ENCODE data around the gene BMP7. TPM values are rescaled to one million over a fixed set of nuclear protein-coding genes. Genes with fewer than 3 reads are reported as not detected.

The BMP7 gene
- polyA plus RNA-seq, 1 experiment = not detected

DNA sequence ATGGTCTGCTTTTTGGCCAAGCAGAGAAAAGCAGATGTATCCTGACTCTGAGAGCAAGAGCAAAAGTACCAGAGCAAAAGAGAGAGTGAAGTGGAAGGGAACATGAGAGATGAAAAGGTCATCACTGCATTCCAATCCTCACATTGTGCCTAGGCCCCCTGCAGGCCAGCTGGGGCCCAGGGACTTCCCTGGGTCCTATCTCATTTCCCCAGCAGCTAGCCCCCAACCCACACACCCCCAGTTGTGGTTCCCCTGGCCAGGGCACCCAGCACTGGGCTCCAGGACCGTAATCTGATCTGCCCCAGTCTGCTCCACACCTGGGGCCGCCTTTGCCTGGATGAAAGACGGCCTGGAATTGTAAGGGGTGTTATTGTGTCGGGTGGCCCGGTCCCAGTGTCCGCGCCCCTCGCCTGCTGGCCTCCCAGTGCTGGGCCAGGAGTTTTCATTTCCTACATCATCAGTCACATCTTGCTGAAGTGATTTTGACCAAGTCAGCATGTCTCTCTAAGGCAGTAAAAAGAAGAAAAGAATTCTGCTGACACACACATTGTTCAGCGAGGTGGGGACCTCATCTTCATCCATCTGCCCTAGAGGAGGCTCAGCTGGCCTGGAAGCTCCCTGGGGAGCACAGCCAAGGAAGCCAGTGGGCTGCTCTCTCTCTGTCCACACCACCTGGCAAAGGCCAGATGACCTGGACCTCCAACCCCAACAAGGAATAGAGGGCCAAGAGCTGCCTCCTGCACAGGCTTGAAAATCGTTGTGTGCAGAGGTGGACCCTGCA is 4.0 kb upstream of the BMP7 start:
- TF ChIP-seq, protein P1, sequence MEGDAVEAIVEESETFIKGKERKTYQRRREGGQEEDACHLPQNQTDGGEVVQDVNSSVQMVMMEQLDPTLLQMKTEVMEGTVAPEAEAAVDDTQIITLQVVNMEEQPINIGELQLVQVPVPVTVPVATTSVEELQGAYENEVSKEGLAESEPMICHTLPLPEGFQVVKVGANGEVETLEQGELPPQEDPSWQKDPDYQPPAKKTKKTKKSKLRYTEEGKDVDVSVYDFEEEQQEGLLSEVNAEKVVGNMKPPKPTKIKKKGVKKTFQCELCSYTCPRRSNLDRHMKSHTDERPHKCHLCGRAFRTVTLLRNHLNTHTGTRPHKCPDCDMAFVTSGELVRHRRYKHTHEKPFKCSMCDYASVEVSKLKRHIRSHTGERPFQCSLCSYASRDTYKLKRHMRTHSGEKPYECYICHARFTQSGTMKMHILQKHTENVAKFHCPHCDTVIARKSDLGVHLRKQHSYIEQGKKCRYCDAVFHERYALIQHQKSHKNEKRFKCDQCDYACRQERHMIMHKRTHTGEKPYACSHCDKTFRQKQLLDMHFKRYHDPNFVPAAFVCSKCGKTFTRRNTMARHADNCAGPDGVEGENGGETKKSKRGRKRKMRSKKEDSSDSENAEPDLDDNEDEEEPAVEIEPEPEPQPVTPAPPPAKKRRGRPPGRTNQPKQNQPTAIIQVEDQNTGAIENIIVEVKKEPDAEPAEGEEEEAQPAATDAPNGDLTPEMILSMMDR (IDR thresholded peaks at IDR 0.05; ENCODE audit: insufficient read depth, low read depth, low read length) = no peak
- no peak for DNase-seq (ENCODE audit: low read depth)
- ChIA-PET POLR2A (no interaction called here), CTCF (no interaction called here)
- Histone ChIP-seq H3K4me3 (ENCODE audit: low read depth, low read length) (no peak overlapping the region), H3K27me3 (ENCODE audit: control insufficient read depth, insufficient read depth, low read length) (peaks cover 15% of the 10 kb centered on the region), H3K36me3 (ENCODE audit: control insufficient read depth, insufficient read depth, low read length) (no peaks in the 10 kb centered on the region)

DNA sequence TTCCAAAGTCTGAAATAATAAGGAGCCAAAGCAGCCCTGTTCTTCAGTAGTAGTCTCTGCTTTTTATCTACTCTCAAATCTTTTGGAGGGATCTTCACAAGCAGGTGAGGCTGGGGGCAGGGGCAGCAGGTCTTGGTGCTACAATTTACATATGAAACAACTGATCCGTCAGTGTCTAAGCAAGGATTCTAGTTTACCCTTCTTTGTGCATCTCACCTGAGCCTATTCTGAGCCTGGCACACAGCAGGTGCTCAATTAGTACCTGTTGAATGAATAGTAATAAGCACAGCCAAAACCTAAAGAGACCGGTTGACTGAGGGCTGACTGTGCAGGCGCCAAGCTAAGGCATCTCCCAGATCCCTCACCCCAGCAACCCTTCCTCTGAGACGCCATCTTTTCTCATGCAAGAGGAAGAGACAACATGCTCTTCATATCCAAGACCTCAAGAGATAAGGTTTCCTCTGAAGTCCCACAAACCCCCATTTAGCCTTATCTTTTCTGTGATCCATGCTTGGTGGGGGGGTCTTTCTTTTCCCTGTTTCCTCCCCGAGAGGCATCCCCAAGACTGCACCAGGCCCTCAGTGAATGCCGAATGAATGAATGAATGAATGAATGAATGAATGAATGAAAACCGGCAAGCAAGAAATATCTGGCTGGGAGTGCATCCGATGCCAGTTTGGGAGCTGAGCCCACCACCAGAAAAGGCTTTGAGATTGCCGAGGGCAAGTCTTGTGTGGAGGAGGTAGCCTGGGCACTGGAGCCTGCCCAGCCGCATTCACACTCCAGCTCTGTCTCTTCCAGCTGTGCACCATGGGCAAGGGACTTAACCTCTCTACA is 2.9 kb upstream of the BMP7 start:
- no peak for DNase-seq (ENCODE audit: low read depth)
- Histone ChIP-seq H3K27me3 (ENCODE audit: control insufficient read depth, insufficient read depth, low read length) (peaks cover 18% of the 10 kb centered on the region), H3K4me3 (ENCODE audit: low read depth, low read length) (no peak overlapping the region), H3K36me3 (ENCODE audit: control insufficient read depth, insufficient read depth, low read length) (no peaks in the 10 kb centered on the region)
- TF ChIP-seq, protein P1 (IDR thresholded peaks at IDR 0.05; ENCODE audit: insufficient read depth, low read depth, low read length) = no peak
- ChIA-PET POLR2A (no interaction called here), CTCF (no interaction called here)

DNA sequence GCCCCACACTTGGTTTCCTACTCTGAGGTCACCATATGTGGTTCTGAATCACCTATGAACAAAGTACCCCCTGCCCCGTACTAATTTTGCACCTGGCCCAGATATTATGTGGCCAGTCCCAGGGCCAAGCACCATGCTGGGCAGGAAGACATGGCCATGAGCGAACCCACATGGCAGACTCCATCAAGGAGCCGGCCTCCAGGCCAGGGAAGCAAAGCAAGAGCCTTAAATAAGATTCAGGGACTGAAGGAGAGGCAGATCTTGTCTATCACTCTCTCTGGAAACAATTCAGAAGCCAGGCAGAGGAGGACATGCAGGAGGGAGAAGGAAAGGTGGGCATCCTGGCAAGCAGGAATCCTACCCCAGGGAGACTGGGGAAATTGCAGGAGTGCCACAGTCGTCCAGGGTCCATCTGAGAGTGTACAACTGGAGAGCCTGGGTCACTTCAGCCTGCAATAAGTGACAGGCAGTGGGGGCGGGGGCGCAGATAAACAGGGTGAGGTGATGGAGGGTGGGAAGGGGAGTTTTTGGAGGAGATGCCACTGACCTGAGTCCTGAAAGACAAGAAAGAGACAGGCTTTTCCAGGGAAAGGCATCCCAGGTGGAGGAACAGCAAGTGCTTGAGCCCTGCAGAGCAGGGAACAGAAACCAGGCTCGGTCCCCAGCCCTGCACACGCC is 2.1 kb upstream of the BMP7 start:
- Histone ChIP-seq H3K27me3 (ENCODE audit: control insufficient read depth, insufficient read depth, low read length) (peaks cover 20% of the 10 kb centered on the region), H3K36me3 (ENCODE audit: control insufficient read depth, insufficient read depth, low read length) (no peaks in the 10 kb centered on the region), H3K4me3 (ENCODE audit: low read depth, low read length) (no peak overlapping the region)
- ChIA-PET POLR2A (no interaction called here), CTCF (no interaction called here)
- TF ChIP-seq, protein P1 (IDR thresholded peaks at IDR 0.05; ENCODE audit: insufficient read depth, low read depth, low read length) = no peak
- DNase-seq (ENCODE audit: low read depth) = no peak

DNA sequence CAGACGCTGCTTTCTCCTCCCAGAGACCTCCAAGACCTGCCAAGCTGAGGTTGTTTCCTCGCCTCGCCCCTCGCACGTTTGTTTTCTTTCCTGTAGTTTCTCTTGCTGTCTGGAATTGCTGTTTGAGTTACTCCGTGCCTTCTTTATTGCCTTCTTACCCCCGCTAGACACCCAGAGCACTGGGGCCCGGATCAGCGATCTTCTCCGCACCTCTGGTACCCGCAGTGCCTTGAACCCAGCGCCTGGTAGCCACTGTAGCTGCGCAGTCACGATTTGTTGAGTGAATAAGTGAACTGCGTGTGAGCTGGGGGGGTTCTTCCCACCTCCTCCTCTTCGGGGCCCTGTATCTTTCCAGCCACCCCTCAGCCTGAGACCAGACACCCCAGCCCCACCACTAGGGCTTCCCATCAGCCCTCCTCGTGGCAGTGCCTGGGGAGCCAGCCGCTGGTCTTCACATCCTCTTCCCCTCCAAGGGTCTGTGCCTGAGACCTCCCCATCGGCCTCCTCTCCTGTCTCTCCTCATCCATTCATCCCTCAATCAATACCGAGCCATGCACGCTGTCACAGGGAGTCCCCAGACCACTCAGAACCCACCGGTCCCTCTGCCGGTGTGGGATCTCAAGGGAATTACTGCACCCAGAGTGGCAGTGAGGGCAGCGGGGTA is 849 bp upstream of the BMP7 start:
- Histone ChIP-seq H3K4me3 (ENCODE audit: low read depth, low read length) (no peak overlapping the region), H3K27me3 (ENCODE audit: control insufficient read depth, insufficient read depth, low read length) (peaks cover 19% of the 10 kb centered on the region), H3K36me3 (ENCODE audit: control insufficient read depth, insufficient read depth, low read length) (no peaks in the 10 kb centered on the region)
- CTCF ChIA-PET = no interaction called here
- TF ChIP-seq, protein P1 (IDR thresholded peaks at IDR 0.05; ENCODE audit: insufficient read depth, low read depth, low read length) = no peak
- DNase-seq (ENCODE audit: low read depth) = no peak
- POLR2A ChIA-PET = no interaction called here

DNA sequence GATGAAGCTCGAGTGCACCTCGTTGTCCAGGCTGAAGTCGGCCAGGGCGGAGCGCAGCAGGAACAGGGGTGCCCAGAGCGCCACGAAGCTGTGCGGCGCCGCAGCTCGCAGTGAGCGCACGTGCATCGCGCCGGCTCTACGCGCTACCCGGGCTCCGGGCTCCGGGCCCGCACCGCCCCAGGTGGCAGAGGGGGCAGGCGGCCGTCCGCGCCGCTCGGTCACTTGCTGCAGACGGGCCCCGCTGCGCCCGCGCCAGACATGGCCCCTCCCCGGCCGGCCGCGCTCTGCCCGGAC is 497 bp downstream of the BMP7 start:
- CTCF ChIA-PET = interaction anchor here (0.5 kb wide), 1 partner anchor 252 kb away, joined by 3 read pairs; no protein-coding TSS in a partner anchor
- H3K27me3 ChIP-seq (ENCODE audit: control insufficient read depth, insufficient read depth, low read length) = peaks cover 24% of the 10 kb centered on the region
- POLR2A ChIA-PET = no interaction called here
- TF ChIP-seq, protein P1 (IDR thresholded peaks at IDR 0.05; ENCODE audit: insufficient read depth, low read depth, low read length) = no peak
- no peaks in the 10 kb centered on the region for H3K36me3 ChIP-seq (ENCODE audit: control insufficient read depth, insufficient read depth, low read length)
- H3K4me3 ChIP-seq (ENCODE audit: low read depth, low read length) = no peak overlapping the region
- DNase-seq (ENCODE audit: low read depth) = no peak
